Measurements from ENCODE around the gene COPE.

Gene COPE

DNA sequence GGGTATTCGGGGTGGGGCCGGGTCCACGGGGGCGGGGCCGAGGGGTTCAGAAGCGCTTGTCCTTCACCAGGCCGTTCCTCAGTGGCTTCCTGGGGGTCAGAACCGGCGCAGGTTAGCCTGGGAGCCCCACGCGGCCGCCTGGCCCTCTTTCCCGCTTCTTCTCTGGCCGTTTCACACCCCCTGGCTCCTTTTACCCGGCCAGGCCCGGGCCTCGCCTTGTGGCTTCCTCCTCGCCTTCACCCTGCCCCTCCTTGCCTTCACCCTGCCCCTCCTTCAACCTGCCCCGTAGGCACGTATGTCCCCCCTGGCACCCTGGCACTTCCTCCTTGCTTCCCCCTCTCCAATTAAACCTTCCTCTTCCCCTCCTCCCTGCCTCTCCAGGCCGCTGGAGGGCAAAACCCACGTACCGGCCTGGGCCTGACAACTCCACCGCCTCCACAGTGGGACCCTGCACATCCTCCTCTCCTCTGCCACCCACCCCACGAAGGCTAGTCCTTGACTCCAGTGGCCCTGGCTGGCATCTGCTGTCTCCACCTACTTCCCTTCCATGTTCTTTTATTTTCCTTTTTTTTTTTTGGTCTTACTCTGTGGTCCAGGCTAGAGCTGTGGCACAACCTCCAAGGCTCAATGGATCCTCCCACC lies 48.5 kb downstream of the COPE start:
- Histone ChIP-seq H3K27me3 (peaks cover 33% of the 10 kb centered on the region), H3K9me3 (no peaks in the 10 kb centered on the region), H3K36me3 (peaks cover 29% of the 10 kb centered on the region), H3K4me3 (ENCODE audit: low read depth in 1 of 2, low read length in 1 of 2) (no peak overlapping the region), H3K4me1 (ENCODE audit: control insufficient read depth in 1 of 2, insufficient read depth in 1 of 2, low read depth in 1 of 2, low read length in 1 of 2) (peaks cover 0 to 10% of the 10 kb centered on the region in 2 experiments), H3K27ac (no peak overlapping the region)
- TF ChIP-seq, protein P1, sequence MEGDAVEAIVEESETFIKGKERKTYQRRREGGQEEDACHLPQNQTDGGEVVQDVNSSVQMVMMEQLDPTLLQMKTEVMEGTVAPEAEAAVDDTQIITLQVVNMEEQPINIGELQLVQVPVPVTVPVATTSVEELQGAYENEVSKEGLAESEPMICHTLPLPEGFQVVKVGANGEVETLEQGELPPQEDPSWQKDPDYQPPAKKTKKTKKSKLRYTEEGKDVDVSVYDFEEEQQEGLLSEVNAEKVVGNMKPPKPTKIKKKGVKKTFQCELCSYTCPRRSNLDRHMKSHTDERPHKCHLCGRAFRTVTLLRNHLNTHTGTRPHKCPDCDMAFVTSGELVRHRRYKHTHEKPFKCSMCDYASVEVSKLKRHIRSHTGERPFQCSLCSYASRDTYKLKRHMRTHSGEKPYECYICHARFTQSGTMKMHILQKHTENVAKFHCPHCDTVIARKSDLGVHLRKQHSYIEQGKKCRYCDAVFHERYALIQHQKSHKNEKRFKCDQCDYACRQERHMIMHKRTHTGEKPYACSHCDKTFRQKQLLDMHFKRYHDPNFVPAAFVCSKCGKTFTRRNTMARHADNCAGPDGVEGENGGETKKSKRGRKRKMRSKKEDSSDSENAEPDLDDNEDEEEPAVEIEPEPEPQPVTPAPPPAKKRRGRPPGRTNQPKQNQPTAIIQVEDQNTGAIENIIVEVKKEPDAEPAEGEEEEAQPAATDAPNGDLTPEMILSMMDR (IDR thresholded peaks at IDR 0.05), result no peak

- Histone ChIP-seq H3K4me3 (ENCODE audit: low read depth in 1 of 2, low read length in 1 of 2) (no peak overlapping the region), H3K27ac (no peak overlapping the region), H3K27me3 (peaks cover 33% of the 10 kb centered on the region), H3K9me3 (no peaks in the 10 kb centered on the region), H3K36me3 (peaks cover 36% of the 10 kb centered on the region), H3K4me1 (ENCODE audit: control insufficient read depth in 1 of 2, insufficient read depth in 1 of 2, low read depth in 1 of 2, low read length in 1 of 2) (peaks cover 0 to 10% of the 10 kb centered on the region in 2 experiments)
- TF ChIP-seq, protein P1 (IDR thresholded peaks at IDR 0.05), result no peak
These were observed 49.2 kb downstream of the COPE start for GRCh38 chr19:18869781-18870530.

GRCh38 chr19:18869023-18869618 lies 50.1 kb downstream of the COPE start:
- TF ChIP-seq, protein P1 (IDR thresholded peaks at IDR 0.05), result no peak
- peaks cover 33% of the 10 kb centered on the region for H3K27me3 ChIP-seq
- no peak overlapping the region for H3K4me3 ChIP-seq (ENCODE audit: low read depth in 1 of 2, low read length in 1 of 2)
- no peak overlapping the region for H3K27ac ChIP-seq
- no peaks in the 10 kb centered on the region for H3K9me3 ChIP-seq
- peaks cover 45% of the 10 kb centered on the region for H3K36me3 ChIP-seq
- peaks cover 0 to 10% of the 10 kb centered on the region in 2 experiments for H3K4me1 ChIP-seq (ENCODE audit: control insufficient read depth in 1 of 2, insufficient read depth in 1 of 2, low read depth in 1 of 2, low read length in 1 of 2)

DNA sequence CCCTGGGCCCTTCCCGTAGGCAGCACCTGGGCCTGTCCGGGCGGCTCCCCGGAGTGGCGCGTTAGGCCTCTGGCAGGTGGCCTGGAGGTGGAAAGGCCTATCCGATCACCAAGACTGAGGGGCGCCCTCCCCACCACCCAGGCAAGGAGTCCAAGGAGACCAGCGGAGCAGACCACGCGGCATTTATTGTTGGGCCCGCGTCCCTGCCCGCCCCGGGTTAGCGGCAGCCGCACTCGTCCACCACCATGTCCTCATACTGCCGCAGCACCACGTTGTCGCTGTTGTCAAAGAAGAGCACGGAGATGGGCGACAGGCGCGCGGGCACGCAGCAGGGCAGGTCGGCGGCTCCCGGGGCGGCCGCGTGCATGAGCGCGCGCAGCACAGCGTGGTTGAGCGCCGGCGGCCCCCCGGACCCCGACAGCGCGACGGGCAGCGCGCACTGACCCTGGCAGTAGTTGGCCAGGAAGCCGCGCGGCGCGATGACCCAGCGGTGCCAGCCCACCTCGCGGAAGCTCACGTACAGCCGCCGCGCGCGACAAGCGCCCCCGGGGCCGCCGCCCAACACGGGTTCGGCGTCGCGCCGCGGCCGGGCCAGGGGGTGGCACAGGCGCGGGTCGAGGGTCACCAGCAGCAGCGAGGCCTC lies 50.7 kb downstream of the COPE start:
- Histone ChIP-seq H3K36me3 (peaks cover 51% of the 10 kb centered on the region), H3K4me1 (ENCODE audit: control insufficient read depth in 1 of 2, insufficient read depth in 1 of 2, low read depth in 1 of 2, low read length in 1 of 2) (peaks cover 0 to 10% of the 10 kb centered on the region in 2 experiments), H3K9me3 (no peaks in the 10 kb centered on the region), H3K27me3 (peaks cover 33% of the 10 kb centered on the region), H3K27ac (no peak overlapping the region), H3K4me3 (ENCODE audit: low read depth in 1 of 2, low read length in 1 of 2) (no peak overlapping the region)
- TF ChIP-seq, protein P1 (IDR thresholded peaks at IDR 0.05), result no peak

GRCh38 chr19:18867751-18868150 lies 51.4 kb downstream of the COPE start:
- Histone ChIP-seq H3K36me3 (peaks cover 58% of the 10 kb centered on the region), H3K4me3 (ENCODE audit: low read depth in 1 of 2, low read length in 1 of 2) (no peak overlapping the region), H3K27me3 (peaks cover 33% of the 10 kb centered on the region), H3K27ac (no peak overlapping the region), H3K4me1 (ENCODE audit: control insufficient read depth in 1 of 2, insufficient read depth in 1 of 2, low read depth in 1 of 2, low read length in 1 of 2) (peaks cover 0 to 10% of the 10 kb centered on the region in 2 experiments), H3K9me3 (no peaks in the 10 kb centered on the region)
- TF ChIP-seq, protein P1 (IDR thresholded peaks at IDR 0.05), result no peak
